Hepatocyte (in vitro differentiated cells): ENCODE results near the gene B3GAT1. TPM values are rescaled to one million over a fixed set of nuclear protein-coding genes. Genes with fewer than 3 reads are reported as not detected.

Experiments
- DNase-seq: peaks from one replicate; pipeline ENCODE4 v3.0.0-alpha.2; 2016; ENCODE audit warnings: low spot score
- H2AFZ ChIP-seq: fragments of 200-600 bp; sonication (generic); 2 replicates; pipeline ENCODE4 v1.6.0; 2016; ENCODE audit warnings: antibody characterized with exemption, mild to moderate bottlenecking
- H3K27ac ChIP-seq: fragments of 200-600 bp; sonication (generic); 2 replicates; pipeline ENCODE4 v1.5.1; 2016; ENCODE audit warnings: mild to moderate bottlenecking
- H3K27me3 ChIP-seq: fragments of 200-600 bp; sonication (generic); 2 replicates; pipeline ENCODE4 v1.6.1; 2016
- H3K36me3 ChIP-seq: fragments of 200-600 bp; sonication (generic); replicated peaks from 2 replicates; pipeline ENCODE4 v1.5.1; 2016; ENCODE audit warnings: low read depth; ENCODE audit not compliant: insufficient read depth
- H3K4me1 ChIP-seq: fragments of 200-600 bp; sonication (generic); 2 replicates; pipeline ENCODE4 v1.5.1; 2016; ENCODE audit warnings: mild to moderate bottlenecking, moderate library complexity; ENCODE audit not compliant: insufficient read depth
- H3K4me2 ChIP-seq: fragments of 200-600 bp; sonication (generic); 2 replicates; pipeline ENCODE4 v1.6.0; 2016
- H3K4me3 ChIP-seq: fragments of 200-600 bp; sonication (generic); 2 replicates; pipeline ENCODE4 v1.5.1; 2016; ENCODE audit warnings: mild to moderate bottlenecking
- H3K79me2 ChIP-seq: fragments of 200-600 bp; sonication (generic); 2 replicates; pipeline ENCODE4 v1.6.0; 2017; ENCODE audit warnings: mild to moderate bottlenecking
- H3K9me2 ChIP-seq: fragments of 200-600 bp; sonication (generic); replicated peaks from 2 replicates; pipeline ENCODE4 v1.6.0; 2017; ENCODE audit warnings: mild to moderate bottlenecking; ENCODE audit not compliant: insufficient read depth
- H3K9me3 ChIP-seq: fragments of 200-600 bp; sonication (generic); 2 replicates; pipeline ENCODE4 v1.5.1; 2016; ENCODE audit warnings: low read depth, mild to moderate bottlenecking
- H4K20me1 ChIP-seq: fragments of 200-600 bp; sonication (generic); 2 replicates; pipeline ENCODE4 v1.6.0; 2016; ENCODE audit warnings: mild to moderate bottlenecking; ENCODE audit not compliant: insufficient read depth, poor library complexity, severe bottlenecking
- EZH2 ChIP-seq: fragments of 200-600 bp; sonication (generic); IDR thresholded peaks from 2 replicates; pipeline ENCODE4 v1.6.1; 2016; ENCODE audit warnings: antibody characterized with exemption, mild to moderate bottlenecking, borderline replicate concordance
- EZH2phosphoT487 ChIP-seq: fragments of 200-600 bp; sonication (generic); IDR thresholded peaks from one replicate; pipeline ENCODE4 v1.6.1; 2018; ENCODE audit warnings: antibody characterized with exemption, mild to moderate bottlenecking, low read depth, moderate library complexity; ENCODE audit not compliant: unreplicated experiment, severe bottlenecking
- WGBS: methylation state at CpG from one replicate; pipeline ENCODE4 v1.1.6; 2016; ENCODE audit warnings: low lambda C conversion rate; ENCODE audit errors: missing lambda C conversion rate; 5-methylcytosine and 5-hydroxymethylcytosine counted together
- polyA plus RNA-seq: library from polyadenylated mRNA; unstranded; fragments of >200 nt; fragmentation: Nextera tagmentation; extraction: Ambion mirVana; gene quantifications from 2 replicates; pipeline ENCODE4 v1.2.1, GENCODE V29; 2016
- total RNA-seq: library from RNA; depleted of rRNA; stranded (reverse); fragments of >200 nt; gene quantifications from 2 replicates; pipeline ENCODE4 v1.2.3, GENCODE V29; 2014
- TF ChIP-seq, protein P1 (sequence below): fragments of 200-600 bp; sonication (generic); IDR thresholded peaks from 2 replicates; pipeline ENCODE4 v1.5.1; 2016; ENCODE audit warnings: antibody characterized with exemption, mild to moderate bottlenecking; ENCODE audit not compliant: poor library complexity

The B3GAT1 gene
- total and polyA plus RNA-seq, 2 experiments from 2014 or later: 0.17 to 0.40 TPM

DNA sequence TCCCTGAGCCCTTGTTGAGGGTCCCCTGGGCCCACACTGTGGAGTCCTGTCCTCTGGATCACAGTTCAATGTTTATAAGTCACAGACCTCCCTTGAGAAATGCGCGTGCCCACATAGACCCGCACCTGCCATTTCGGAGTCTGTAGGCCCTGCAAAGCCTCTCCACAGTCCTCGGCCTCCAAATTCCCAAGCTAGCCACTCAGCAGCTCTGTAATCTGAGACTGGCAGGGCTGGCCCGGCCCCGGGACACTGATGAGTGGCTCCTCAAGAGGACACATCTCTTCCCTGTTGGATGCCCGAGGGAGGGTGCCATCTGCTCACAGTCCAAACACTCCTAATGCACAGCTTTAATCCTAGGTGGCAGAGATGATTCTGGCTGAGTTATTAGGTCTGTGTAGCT lies 39.1 kb downstream of the B3GAT1 start:
- H3K4me2 ChIP-seq: no peak overlapping the region
- H3K9me3 ChIP-seq: no peaks in the 10 kb centered on the region
- H3K79me2 ChIP-seq: no peaks in the 10 kb centered on the region
- H3K4me1 ChIP-seq: no peaks in the 10 kb centered on the region
- H3K9me2 ChIP-seq: no peaks in the 10 kb centered on the region
- H3K27me3 ChIP-seq: no peaks in the 10 kb centered on the region
- H3K4me3 ChIP-seq: no peak overlapping the region
- DNase-seq: no peak
- no peak overlapping the region for H2AFZ ChIP-seq
- no peak for TF ChIP-seq EZH2phosphoT487
- TF ChIP-seq, protein P1, sequence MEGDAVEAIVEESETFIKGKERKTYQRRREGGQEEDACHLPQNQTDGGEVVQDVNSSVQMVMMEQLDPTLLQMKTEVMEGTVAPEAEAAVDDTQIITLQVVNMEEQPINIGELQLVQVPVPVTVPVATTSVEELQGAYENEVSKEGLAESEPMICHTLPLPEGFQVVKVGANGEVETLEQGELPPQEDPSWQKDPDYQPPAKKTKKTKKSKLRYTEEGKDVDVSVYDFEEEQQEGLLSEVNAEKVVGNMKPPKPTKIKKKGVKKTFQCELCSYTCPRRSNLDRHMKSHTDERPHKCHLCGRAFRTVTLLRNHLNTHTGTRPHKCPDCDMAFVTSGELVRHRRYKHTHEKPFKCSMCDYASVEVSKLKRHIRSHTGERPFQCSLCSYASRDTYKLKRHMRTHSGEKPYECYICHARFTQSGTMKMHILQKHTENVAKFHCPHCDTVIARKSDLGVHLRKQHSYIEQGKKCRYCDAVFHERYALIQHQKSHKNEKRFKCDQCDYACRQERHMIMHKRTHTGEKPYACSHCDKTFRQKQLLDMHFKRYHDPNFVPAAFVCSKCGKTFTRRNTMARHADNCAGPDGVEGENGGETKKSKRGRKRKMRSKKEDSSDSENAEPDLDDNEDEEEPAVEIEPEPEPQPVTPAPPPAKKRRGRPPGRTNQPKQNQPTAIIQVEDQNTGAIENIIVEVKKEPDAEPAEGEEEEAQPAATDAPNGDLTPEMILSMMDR: no peak
- TF ChIP-seq EZH2: no peak
- H4K20me1 ChIP-seq: no peaks in the 10 kb centered on the region
- WGBS: 87% methylated on average over 8 of the region's 8 CpGs
- no peak overlapping the region for H3K27ac ChIP-seq
- H3K36me3 ChIP-seq: no peaks in the 10 kb centered on the region

DNA sequence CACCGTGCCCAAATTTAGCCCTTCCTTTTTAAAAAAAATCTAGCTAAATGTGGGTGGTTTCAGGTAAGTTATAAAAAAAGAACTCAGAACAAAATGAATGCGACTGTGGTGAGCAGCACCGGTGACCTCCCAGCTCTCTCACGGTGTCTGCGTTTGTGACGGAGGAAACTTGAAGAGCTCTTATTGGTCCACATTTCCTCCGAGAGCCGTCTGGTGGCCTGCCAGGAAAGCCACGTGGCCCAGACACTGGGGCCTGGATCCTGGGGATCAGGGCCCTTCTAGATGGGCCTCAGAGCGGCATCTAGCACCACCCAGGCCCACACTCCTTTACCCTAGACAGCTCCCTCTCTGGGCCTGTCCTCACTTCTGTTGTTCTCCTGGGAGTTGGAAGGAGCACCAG lies 39.5 kb downstream of the B3GAT1 start:
- TF ChIP-seq, protein P1: no peak
- no peak for TF ChIP-seq EZH2phosphoT487
- no peak for TF ChIP-seq EZH2
- no peak overlapping the region for H3K4me3 ChIP-seq
- H3K9me3 ChIP-seq: no peaks in the 10 kb centered on the region
- H3K36me3 ChIP-seq: no peaks in the 10 kb centered on the region
- WGBS: 91% methylated on average over 10 of the region's 10 CpGs
- no peaks in the 10 kb centered on the region for H4K20me1 ChIP-seq
- H3K79me2 ChIP-seq: no peaks in the 10 kb centered on the region
- H3K4me2 ChIP-seq: no peak overlapping the region
- no peak overlapping the region for H3K27ac ChIP-seq
- H3K9me2 ChIP-seq: no peaks in the 10 kb centered on the region
- no peak for DNase-seq
- no peak overlapping the region for H2AFZ ChIP-seq
- H3K27me3 ChIP-seq: no peaks in the 10 kb centered on the region
- H3K4me1 ChIP-seq: no peaks in the 10 kb centered on the region

DNA sequence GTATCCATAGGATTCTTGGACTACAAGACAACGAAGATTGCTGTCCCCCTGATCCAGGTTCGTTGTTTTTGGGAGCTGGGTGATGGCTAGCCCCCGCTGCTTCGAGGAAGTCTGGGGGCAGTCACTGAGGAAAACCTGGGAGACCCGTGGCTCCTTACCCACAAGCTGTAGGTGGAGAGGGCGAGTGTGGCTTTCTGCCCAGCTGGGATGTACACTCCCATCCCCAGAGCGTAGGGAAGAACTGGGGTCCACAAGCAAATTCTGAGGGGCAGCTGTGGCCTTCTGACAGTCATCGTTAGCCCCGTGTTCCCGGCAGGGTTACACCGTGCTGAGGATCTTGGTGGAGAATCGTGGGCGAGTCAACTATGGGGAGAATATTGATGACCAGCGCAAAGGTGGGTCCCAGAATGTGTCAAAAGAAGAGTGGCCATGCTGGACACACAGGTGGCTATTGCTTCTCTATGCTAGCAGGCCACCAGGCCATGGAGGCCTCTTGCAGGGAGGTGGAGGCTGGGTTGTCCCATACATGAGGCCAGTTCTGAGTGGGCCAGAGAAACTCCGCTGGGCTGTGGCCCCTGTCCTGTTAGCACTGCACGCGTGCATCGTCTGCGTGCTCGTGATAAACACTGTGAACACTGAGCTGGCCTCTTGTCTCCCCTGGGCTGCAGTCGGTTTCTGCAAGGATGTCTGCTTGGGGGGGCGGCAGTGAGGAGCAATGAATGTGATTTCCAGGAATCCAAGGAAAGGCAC lies 40.4 kb downstream of the B3GAT1 start:
- no peaks in the 10 kb centered on the region for H3K4me1 ChIP-seq
- no peaks in the 10 kb centered on the region for H3K9me2 ChIP-seq
- H4K20me1 ChIP-seq: no peaks in the 10 kb centered on the region
- no peak for DNase-seq
- H3K4me3 ChIP-seq: no peak overlapping the region
- H3K27ac ChIP-seq: no peak overlapping the region
- no peaks in the 10 kb centered on the region for H3K36me3 ChIP-seq
- H2AFZ ChIP-seq: no peak overlapping the region
- H3K27me3 ChIP-seq: no peaks in the 10 kb centered on the region
- H3K79me2 ChIP-seq: no peaks in the 10 kb centered on the region
- TF ChIP-seq, protein P1: no peak
- TF ChIP-seq EZH2: no peak
- WGBS: 95% methylated on average over 22 of the region's 22 CpGs
- H3K4me2 ChIP-seq: no peak overlapping the region
- H3K9me3 ChIP-seq: no peaks in the 10 kb centered on the region
